OCI-LY1 (cell line): ENCODE results near the gene NDUFS8.

Experiments used
- EZH2 ChIP-seq: fragments of 200-600 bp; sonication (generic), shearing (Covaris generic); IDR thresholded peaks from 2 replicates; pipeline ENCODE4 v1.8.0; 2017; ENCODE audit warnings: borderline replicate concordance, mixed run types, mild to moderate bottlenecking, antibody characterized with exemption, low read length, moderate library complexity, mixed read lengths
- TF ChIP-seq, protein P1 (sequence below): fragments of 200-600 bp; sonication (generic), shearing (Covaris generic); IDR thresholded peaks from 2 replicates; pipeline ENCODE4 v1.5.1; 2017; ENCODE audit warnings: mild to moderate bottlenecking, antibody characterized with exemption, low read length, moderate library complexity, mixed read lengths

GRCh38 chr11:68008381-68009337 is 21.8 kb upstream of the NDUFS8 start:
- TF ChIP-seq, protein P1, sequence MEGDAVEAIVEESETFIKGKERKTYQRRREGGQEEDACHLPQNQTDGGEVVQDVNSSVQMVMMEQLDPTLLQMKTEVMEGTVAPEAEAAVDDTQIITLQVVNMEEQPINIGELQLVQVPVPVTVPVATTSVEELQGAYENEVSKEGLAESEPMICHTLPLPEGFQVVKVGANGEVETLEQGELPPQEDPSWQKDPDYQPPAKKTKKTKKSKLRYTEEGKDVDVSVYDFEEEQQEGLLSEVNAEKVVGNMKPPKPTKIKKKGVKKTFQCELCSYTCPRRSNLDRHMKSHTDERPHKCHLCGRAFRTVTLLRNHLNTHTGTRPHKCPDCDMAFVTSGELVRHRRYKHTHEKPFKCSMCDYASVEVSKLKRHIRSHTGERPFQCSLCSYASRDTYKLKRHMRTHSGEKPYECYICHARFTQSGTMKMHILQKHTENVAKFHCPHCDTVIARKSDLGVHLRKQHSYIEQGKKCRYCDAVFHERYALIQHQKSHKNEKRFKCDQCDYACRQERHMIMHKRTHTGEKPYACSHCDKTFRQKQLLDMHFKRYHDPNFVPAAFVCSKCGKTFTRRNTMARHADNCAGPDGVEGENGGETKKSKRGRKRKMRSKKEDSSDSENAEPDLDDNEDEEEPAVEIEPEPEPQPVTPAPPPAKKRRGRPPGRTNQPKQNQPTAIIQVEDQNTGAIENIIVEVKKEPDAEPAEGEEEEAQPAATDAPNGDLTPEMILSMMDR, result no peak
- no peak for TF ChIP-seq EZH2
